IPS-18c (cell line): ENCODE data around the gene APBB1IP.
"Not testable (repeated sequence)": the region's sequence is repeated elsewhere in the genome, so short reads cannot be mapped to it uniquely, and the experiment has no call there.

Source experiments
- H3K4me3 ChIP-seq: 2 replicates; pipeline ENCODE4 v1.7.0; 2013; ENCODE audit warnings: low read depth, mild to moderate bottlenecking, low read length, moderate library complexity; ENCODE audit not compliant: insufficient read depth
- H3K9me3 ChIP-seq: one replicate; pipeline ENCODE4 v1.6.1; 2013; ENCODE audit warnings: mild to moderate bottlenecking, low read length, moderate library complexity; ENCODE audit not compliant: control insufficient read depth, insufficient read depth

The APBB1IP gene

GRCh38 chr10:26437637-26438461 is at the start of gene APBB1IP:
Gene APBB1IP, plus strand, starts transcription at chr10:26438341. Its CDS starts 53,986 bp downstream, at chr10:26492327.
- Histone ChIP-seq H3K4me3 (peak within 1 kb of the TSS; percentile 57), H3K9me3 (no peaks in the 10 kb centered on the region)

- no peak overlapping the region for H3K4me3 ChIP-seq
- H3K9me3 ChIP-seq: no peaks in the 10 kb centered on the region
These were observed 48.6 kb upstream of the APBB1IP start for GRCh38 chr10:26389533-26389932.

- Histone ChIP-seq H3K4me3 (peak overlapping the region; percentile 31; the same call in 1 of the 2 replicates), H3K9me3 (no peaks in the 10 kb centered on the region)
These were observed 46.1 kb upstream of the APBB1IP start for GRCh38 chr10:26391701-26392695.

GRCh38 chr10:26398353-26398752 is 39.8 kb upstream of the APBB1IP start:
- not testable (repeated sequence) for H3K4me3 ChIP-seq, H3K9me3 ChIP-seq

- no peaks in the 10 kb centered on the region for H3K9me3 ChIP-seq
- no peak overlapping the region for H3K4me3 ChIP-seq
These were observed 30.7 kb upstream of the APBB1IP start for GRCh38 chr10:26407406-26407969.

GRCh38 chr10:26408858-26409494 is 29.2 kb upstream of the APBB1IP start:
- H3K9me3 ChIP-seq: no peaks in the 10 kb centered on the region
- no peak overlapping the region for H3K4me3 ChIP-seq

- Histone ChIP-seq H3K9me3 (no peaks in the 10 kb centered on the region), H3K4me3 (no peak overlapping the region)
These were observed 27.8 kb upstream of the APBB1IP start for GRCh38 chr10:26410356-26410755.

GRCh38 chr10:26412932-26413331 is 25.2 kb upstream of the APBB1IP start:
- H3K4me3 ChIP-seq: no peak overlapping the region
- no peaks in the 10 kb centered on the region for H3K9me3 ChIP-seq

- Histone ChIP-seq H3K9me3 (no peaks in the 10 kb centered on the region), H3K4me3 (no peak overlapping the region)
These were observed 24.8 kb upstream of the APBB1IP start for GRCh38 chr10:26413375-26413774.

GRCh38 chr10:26417136-26417535 is 21.0 kb upstream of the APBB1IP start:
- H3K9me3 ChIP-seq: no peaks in the 10 kb centered on the region

GRCh38 chr10:26422977-26423376 is 15.2 kb upstream of the APBB1IP start:
- H3K4me3 ChIP-seq: no peak overlapping the region

More at GRCh38 chr10:26417136-26417535, 21.0 kb upstream of the APBB1IP start:
- H3K4me3 ChIP-seq: no peak overlapping the region

GRCh38 chr10:26423722-26424121 is 14.4 kb upstream of the APBB1IP start:
- peaks cover 2% of the 10 kb centered on the region for H3K9me3 ChIP-seq
- no peak overlapping the region for H3K4me3 ChIP-seq

More at GRCh38 chr10:26422977-26423376, 15.2 kb upstream of the APBB1IP start:
- H3K9me3 ChIP-seq: peaks cover 2% of the 10 kb centered on the region

GRCh38 chr10:26430641-26431163 is 7.4 kb upstream of the APBB1IP start:
- Histone ChIP-seq H3K9me3 (no peaks in the 10 kb centered on the region), H3K4me3 (no peak overlapping the region)

- Histone ChIP-seq H3K4me3 (no peak overlapping the region), H3K9me3 (no peaks in the 10 kb centered on the region)
These were observed 5.2 kb upstream of the APBB1IP start for GRCh38 chr10:26432938-26433337.

- no peaks in the 10 kb centered on the region for H3K9me3 ChIP-seq
- H3K4me3 ChIP-seq: no peak overlapping the region
These were observed 2.3 kb upstream of the APBB1IP start for GRCh38 chr10:26435852-26436251.

GRCh38 chr10:26436848-26437247 is 1.3 kb upstream of the APBB1IP start:
- Histone ChIP-seq H3K9me3 (no peaks in the 10 kb centered on the region), H3K4me3 (no peak overlapping the region)
